NCI-H1048 (cell line): ENCODE results near the gene EGR1.
A peak's percentile ranks its signal among the peaks of the same experiment; 100 is the strongest.

Source experiments
- DNase-seq: peaks from one replicate; lab custom pipeline; 2025; lab: John Stamatoyannopoulos, UW

EGR1 gene

GRCh38 chr5:138465261-138466124, at the start of gene EGR1:
Gene EGR1, plus strand, starts transcription at chr5:138465479. Its CDS starts 283 bp downstream, at chr5:138465762.
- peak; percentile 76 for DNase-seq

- no peak for DNase-seq
Measured at GRCh38 chr5:138418444-138418843, 46.8 kb upstream of the EGR1 start.

- DNase-seq: no peak
Measured at GRCh38 chr5:138425079-138425478, 40.2 kb upstream of the EGR1 start.

- no peak for DNase-seq
Measured at GRCh38 chr5:138435943-138436342, 29.3 kb upstream of the EGR1 start.

GRCh38 chr5:138438003-138438723, 27.1 kb upstream of the EGR1 start:
- no peak for DNase-seq

GRCh38 chr5:138438724-138439476, 26.4 kb upstream of the EGR1 start, which contains the start of gene REEP2:
Gene REEP2, plus strand, starts transcription at chr5:138439057. Its CDS starts 152 bp downstream, at chr5:138439209.
- DNase-seq: peak; percentile 36

- no peak for DNase-seq
Measured at GRCh38 chr5:138439477-138440158, 25.7 kb upstream of the EGR1 start.

GRCh38 chr5:138440159-138441073, 24.9 kb upstream of the EGR1 start:
- DNase-seq: no peak

- no peak for DNase-seq
Measured at GRCh38 chr5:138441221-138441620, 24.1 kb upstream of the EGR1 start.

GRCh38 chr5:138444078-138444773, 21.1 kb upstream of the EGR1 start:
- DNase-seq: no peak

- DNase-seq: no peak
Measured at GRCh38 chr5:138444774-138445546, 20.3 kb upstream of the EGR1 start.

- DNase-seq: no peak
Measured at GRCh38 chr5:138445547-138446271, 19.6 kb upstream of the EGR1 start.

- no peak for DNase-seq
Measured at GRCh38 chr5:138448070-138448469, 17.2 kb upstream of the EGR1 start.

GRCh38 chr5:138448481-138449398, 16.5 kb upstream of the EGR1 start:
- DNase-seq: no peak

GRCh38 chr5:138449501-138450239, 15.6 kb upstream of the EGR1 start:
- DNase-seq: peak; percentile 51

GRCh38 chr5:138450971-138451370, 14.3 kb upstream of the EGR1 start:
- DNase-seq: no peak

GRCh38 chr5:138452720-138453119, 12.6 kb upstream of the EGR1 start:
- DNase-seq: no peak
